ENCODE results near the gene CCDC50. TPM values are rescaled to one million over a fixed set of nuclear protein-coding genes. Genes with fewer than 3 reads are reported as not detected.

The CCDC50 gene
- total RNA-seq, 2 donors from 2014 or later: 29.4 to 35.9 TPM

DNA sequence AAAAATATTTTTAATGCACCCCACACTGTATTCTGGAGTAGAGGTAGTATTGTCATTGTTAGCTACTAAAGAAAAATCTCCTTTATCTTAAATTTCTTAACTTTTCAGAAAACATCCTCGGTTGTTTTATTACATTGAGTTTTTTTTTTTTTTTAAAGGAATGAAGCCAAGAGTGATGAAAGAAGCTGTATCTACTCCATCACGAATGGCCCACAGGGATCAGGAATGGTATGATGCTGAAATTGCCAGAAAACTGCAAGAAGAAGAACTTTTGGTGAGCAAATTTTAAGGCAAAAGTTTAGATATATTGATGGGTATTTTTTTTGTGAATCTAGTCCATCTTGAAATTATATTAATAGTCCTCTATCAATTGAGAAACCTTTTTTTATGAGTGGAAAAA, 50.8 kb downstream of the CCDC50 start:
- Mint-ChIP-seq H3K4me3 (no peak overlapping the region), H3K36me3 (ENCODE audit: insufficient read depth in 2 of 2) (no peaks in the 10 kb centered on the region), H3K9me3 (no peaks in the 10 kb centered on the region), H3K27me3 (ENCODE audit: low read depth) (no peaks in the 10 kb centered on the region), H3K4me1 (ENCODE audit: low read depth) (no peaks in the 10 kb centered on the region), H3K27ac (no peak overlapping the region)
- ATAC-seq (replicated peaks in 1 of 2) (no peak), DNase-seq (no peak)

DNA sequence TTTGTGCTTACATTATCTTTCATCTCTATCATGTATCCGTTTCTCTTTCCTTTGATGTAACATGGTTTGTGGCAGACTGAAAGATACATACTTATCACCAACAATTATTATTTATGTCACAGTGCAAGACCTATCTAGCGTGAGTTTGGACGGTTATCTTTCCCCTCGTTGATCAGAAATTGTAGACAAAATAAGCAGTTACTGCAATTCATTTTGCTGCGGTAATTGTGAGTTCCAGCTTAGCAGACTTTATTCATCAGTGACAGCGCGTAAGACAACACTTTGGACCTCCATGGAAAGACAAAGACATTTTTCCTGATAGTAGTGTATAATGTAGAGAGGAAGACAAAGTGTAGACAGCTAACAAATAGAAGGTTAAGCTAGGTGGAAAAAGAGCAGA, 52.1 kb downstream of the CCDC50 start:
- no peaks in the 10 kb centered on the region for H3K4me1 Mint-ChIP-seq (ENCODE audit: low read depth)
- H3K4me3 Mint-ChIP-seq: no peak overlapping the region
- no peaks in the 10 kb centered on the region for H3K9me3 Mint-ChIP-seq
- no peak for DNase-seq
- no peak for ATAC-seq (replicated peaks in 1 of 2)
- H3K27ac Mint-ChIP-seq: peak overlapping the region; percentile 21
- H3K36me3 Mint-ChIP-seq (ENCODE audit: insufficient read depth in 2 of 2): no peaks in the 10 kb centered on the region
- no peaks in the 10 kb centered on the region for H3K27me3 Mint-ChIP-seq (ENCODE audit: low read depth)

DNA sequence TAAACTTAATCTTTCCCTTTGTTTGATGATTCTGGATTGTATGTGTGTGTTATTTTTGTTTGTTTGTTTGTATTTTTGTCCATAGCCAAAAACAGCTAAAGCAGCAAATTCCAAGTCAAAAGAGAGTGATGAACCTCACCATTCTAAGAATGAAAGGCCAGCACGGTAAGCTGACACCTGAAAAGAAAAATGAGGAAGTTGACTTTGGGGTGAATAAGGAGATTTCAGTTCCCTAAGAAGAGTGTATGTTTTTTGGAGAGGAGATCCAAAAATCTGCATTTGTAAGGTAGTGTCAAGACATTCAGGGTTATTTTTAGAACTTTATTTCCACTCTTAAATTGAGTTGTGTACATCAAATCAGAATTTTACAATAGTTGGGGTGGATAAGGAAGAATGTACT, 53.5 kb downstream of the CCDC50 start:
- Mint-ChIP-seq H3K36me3 (ENCODE audit: insufficient read depth in 2 of 2) (no peaks in the 10 kb centered on the region), H3K4me1 (ENCODE audit: low read depth) (no peaks in the 10 kb centered on the region), H3K9me3 (no peaks in the 10 kb centered on the region), H3K4me3 (no peak overlapping the region), H3K27me3 (ENCODE audit: low read depth) (no peaks in the 10 kb centered on the region), H3K27ac (no peak overlapping the region)
- no peak for ATAC-seq (replicated peaks in 1 of 2)
- no peak for DNase-seq

DNA sequence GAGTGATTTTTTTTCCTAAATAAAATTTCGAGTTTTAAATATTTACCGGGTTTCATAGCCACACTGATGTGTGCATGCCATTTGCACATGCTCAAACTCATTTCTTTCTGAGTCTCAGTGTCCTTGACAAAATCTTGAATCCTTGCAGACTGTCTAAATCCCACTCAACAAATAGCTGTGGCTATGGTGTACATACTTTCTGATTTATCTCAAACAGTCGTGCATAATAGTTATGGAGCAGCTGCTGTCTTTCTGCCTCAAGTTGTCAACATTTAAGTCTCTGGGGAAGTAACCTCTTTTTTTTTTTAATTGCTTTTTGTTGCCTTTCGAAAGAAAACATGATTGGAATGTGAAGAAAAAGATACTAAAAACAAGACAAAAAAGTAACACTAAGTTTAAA, 53.9 kb downstream of the CCDC50 start:
- Mint-ChIP-seq H3K27ac (no peak overlapping the region), H3K4me3 (no peak overlapping the region), H3K27me3 (ENCODE audit: low read depth) (no peaks in the 10 kb centered on the region), H3K36me3 (ENCODE audit: insufficient read depth in 2 of 2) (no peaks in the 10 kb centered on the region), H3K9me3 (no peaks in the 10 kb centered on the region), H3K4me1 (ENCODE audit: low read depth) (no peaks in the 10 kb centered on the region)
- no peak for ATAC-seq (replicated peaks in 1 of 2)
- DNase-seq: no peak

DNA sequence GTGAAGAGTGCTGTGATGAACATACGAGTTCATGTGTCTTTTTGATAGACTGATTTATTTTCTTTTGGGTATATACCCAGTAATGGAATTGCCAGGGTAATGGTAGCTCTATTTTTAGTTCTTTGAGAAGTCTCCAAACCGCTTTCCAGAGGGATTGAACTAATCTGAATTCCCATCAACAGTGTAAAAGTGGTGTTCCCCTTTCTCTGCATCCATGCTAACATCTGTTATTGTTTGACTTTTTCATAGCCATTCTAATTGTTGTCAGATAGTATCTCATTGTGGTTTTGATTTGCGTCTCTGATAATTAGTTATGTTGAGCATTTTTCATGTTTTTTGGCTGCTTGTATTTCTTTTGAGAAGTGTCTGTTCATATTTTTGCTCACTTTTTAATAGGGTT, 55.9 kb downstream of the CCDC50 start:
- no peaks in the 10 kb centered on the region for H3K9me3 Mint-ChIP-seq

DNA sequence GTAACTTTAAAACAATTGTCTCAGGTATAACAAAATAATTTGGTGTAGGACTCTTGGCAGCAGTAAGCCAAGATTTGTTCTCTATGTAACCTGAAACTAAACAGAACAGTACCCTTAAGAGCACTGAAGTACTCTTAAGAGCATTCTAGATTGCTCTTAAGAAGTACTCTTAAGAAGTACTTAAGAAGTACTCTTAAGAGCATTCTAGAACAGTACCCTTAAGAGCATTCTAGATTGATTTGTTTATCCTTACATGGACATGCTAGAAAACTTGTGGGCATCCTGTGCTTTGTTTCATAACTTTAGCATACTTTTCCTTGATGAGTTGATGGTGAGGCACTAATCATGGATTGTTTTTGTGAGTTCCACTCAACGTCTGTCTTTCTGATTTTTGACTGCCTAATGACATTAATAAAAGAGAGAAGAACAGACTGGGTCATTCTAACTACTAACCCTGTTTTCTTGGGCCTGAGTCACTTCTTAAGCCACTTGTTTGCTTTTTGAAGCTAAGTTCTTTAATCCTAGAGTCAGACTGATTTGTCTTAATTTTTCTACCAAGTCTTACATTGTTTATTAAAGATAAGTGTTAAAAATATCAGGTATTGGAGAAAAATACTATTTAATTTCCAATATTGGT, 58.4 kb downstream of the CCDC50 start:
- Mint-ChIP-seq H3K9me3 (no peaks in the 10 kb centered on the region), H3K4me3 (no peak overlapping the region), H3K4me1 (ENCODE audit: low read depth) (no peaks in the 10 kb centered on the region), H3K27me3 (ENCODE audit: low read depth) (no peaks in the 10 kb centered on the region), H3K36me3 (ENCODE audit: insufficient read depth in 2 of 2) (no peaks in the 10 kb centered on the region), H3K27ac (no peak overlapping the region)
- DNase-seq: no peak
- no peak for ATAC-seq (replicated peaks in 1 of 2)

More for the DNA sequence above, 55.9 kb downstream of the CCDC50 start:
- Mint-ChIP-seq H3K27me3 (ENCODE audit: low read depth) (no peaks in the 10 kb centered on the region), H3K4me1 (ENCODE audit: low read depth) (no peaks in the 10 kb centered on the region), H3K4me3 (no peak overlapping the region), H3K27ac (no peak overlapping the region), H3K36me3 (ENCODE audit: insufficient read depth in 2 of 2) (no peaks in the 10 kb centered on the region)
- DNase-seq (no peak), ATAC-seq (replicated peaks in 1 of 2) (no peak)

DNA sequence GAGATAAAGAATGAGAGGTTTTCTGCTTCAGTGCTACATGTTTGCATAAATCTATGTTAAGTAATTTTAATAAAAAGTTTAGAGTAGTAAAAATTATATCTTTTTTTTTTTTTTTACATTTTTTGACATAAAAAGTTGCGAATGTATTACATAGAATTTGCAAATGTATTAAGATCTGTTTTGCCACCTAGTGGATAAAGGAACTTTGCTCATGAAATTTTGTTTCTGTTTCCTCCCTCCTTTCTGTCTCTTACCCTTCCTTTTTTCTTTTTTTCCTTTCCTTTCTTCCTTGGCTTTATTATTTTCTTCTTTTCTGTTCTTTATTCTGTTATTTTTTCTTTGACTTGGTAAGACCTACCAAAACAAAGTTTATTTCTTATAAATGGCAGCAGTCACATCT, 59.6 kb downstream of the CCDC50 start:
- H3K4me3 Mint-ChIP-seq: no peak overlapping the region
- no peaks in the 10 kb centered on the region for H3K27me3 Mint-ChIP-seq (ENCODE audit: low read depth)
- no peak for DNase-seq
- no peaks in the 10 kb centered on the region for H3K4me1 Mint-ChIP-seq (ENCODE audit: low read depth)
- ATAC-seq (replicated peaks in 1 of 2): no peak
- peak overlapping the region; percentile 51 for H3K27ac Mint-ChIP-seq
- no peaks in the 10 kb centered on the region for H3K9me3 Mint-ChIP-seq
- no peaks in the 10 kb centered on the region for H3K36me3 Mint-ChIP-seq (ENCODE audit: insufficient read depth in 2 of 2)

DNA sequence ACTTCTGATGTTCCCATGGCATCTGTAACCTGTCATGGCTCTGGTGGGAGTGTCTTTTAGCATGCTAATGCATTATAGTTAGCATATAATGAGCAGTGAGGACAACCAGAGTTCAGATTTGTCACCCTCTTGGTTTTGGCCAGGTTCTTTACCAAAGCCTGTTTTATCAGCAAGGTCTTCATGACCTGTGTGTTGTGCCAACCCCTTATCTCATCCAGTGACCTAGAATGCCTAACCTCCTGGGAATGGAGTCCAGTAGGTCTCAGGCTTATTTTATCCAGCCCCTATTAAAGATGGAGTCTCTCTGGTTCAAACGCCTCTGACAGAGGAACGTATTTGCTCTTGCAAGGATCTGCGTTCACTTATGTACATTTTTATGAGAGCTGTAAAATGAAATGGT, 61.4 kb downstream of the CCDC50 start:
- Mint-ChIP-seq H3K4me1 (ENCODE audit: low read depth) (no peaks in the 10 kb centered on the region), H3K4me3 (no peak overlapping the region), H3K27me3 (ENCODE audit: low read depth) (no peaks in the 10 kb centered on the region), H3K9me3 (no peaks in the 10 kb centered on the region), H3K36me3 (ENCODE audit: insufficient read depth in 2 of 2) (no peaks in the 10 kb centered on the region), H3K27ac (no peak overlapping the region)
- ATAC-seq (replicated peaks in 1 of 2) (no peak), DNase-seq (no peak)

DNA sequence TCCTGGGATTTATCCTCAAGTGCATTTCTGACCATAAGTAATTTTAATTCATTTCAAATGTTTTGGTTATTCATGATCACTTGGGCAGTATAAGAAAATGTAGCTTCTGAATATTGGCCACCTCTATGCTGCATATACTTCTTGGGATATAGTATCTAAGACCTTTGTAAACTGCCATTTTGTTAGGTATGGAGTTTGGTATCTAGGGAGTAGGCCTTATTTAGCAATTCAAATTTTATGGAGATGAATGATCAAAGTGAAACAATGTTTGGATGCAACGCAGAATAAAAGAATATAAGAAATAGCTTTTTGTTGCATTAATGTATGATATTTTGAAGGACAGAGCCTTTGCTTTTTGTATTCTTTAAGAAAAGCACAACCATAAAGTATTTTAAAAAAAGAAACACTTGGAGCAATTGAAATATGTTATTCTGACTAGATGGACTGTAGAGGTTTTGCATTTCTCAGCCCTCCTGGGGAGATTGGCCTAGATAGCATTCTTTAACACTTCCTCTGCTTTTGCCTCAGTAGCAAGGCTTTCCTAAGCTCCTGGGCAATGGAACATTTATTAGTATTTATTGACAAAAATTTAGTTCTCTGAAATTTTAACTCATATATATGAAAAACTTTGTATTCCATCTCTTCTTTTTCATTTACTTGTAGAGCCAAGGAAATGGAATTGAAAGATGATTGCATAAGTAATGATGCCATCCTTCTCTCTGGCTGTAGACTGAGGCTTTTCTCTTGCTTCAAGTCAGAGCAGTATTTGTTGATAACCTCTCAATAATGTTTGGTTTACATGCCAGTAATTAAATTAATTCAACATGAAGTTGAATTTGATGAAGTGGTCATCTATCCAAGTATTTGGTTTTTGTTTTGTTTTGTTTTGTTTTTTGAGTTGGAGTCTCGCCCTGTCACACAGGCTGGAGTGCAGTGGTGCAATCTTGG, 62.9 kb downstream of the CCDC50 start:
- Mint-ChIP-seq H3K27me3 (ENCODE audit: low read depth) (no peaks in the 10 kb centered on the region), H3K36me3 (ENCODE audit: insufficient read depth in 2 of 2) (no peaks in the 10 kb centered on the region), H3K9me3 (no peaks in the 10 kb centered on the region), H3K4me3 (no peak overlapping the region), H3K27ac (no peak overlapping the region), H3K4me1 (ENCODE audit: low read depth) (no peaks in the 10 kb centered on the region)
- no peak for DNase-seq
- ATAC-seq (replicated peaks in 1 of 2): no peak

DNA sequence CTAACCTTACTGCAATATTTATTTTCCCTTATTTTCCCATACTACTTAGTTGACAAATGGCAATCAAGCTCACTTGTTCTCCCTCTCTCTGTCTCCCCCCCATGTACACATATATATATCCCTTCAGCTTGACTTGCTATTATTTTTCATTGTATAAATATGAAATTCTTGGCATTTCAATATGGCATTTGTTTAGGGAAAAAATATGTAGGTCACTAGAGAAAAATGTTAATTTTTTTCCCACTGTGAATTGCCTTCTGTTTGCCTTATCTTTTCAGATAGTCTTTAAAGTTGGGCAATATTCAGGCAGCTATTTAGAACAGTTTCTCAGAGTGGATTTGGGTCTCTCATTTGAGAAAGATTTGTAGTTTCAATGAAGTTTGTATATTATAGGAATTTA, 64.0 kb downstream of the CCDC50 start:
- ATAC-seq (replicated peaks in 1 of 2): no peak
- Mint-ChIP-seq H3K9me3 (no peaks in the 10 kb centered on the region), H3K4me1 (ENCODE audit: low read depth) (no peaks in the 10 kb centered on the region), H3K27ac (no peak overlapping the region), H3K36me3 (ENCODE audit: insufficient read depth in 2 of 2) (no peaks in the 10 kb centered on the region), H3K27me3 (ENCODE audit: low read depth) (no peaks in the 10 kb centered on the region), H3K4me3 (no peak overlapping the region)
- DNase-seq: no peak

DNA sequence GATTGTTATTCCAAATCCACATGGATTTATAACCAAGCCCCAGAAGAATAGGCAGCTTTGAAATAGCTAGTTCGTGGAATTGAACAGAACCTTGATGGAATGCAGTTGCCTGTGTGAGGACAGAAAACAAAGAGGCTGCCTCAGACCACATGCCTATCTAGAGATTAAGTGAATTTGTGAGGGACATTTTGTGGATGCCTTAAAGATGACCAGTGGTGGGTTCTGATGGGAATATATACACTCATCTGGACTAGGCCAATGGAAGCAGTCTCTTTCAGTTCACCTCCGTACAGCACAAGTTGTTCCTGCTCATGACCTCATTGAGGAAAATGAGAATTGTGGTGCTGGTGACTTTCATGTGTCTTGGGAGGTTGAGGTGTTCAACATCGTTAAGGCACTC, 68.6 kb downstream of the CCDC50 start:
- H3K27ac Mint-ChIP-seq: no peak overlapping the region
- no peak for ATAC-seq (replicated peaks in 1 of 2)
- no peaks in the 10 kb centered on the region for H3K36me3 Mint-ChIP-seq (ENCODE audit: insufficient read depth in 2 of 2)
- H3K4me3 Mint-ChIP-seq: no peak overlapping the region
- H3K9me3 Mint-ChIP-seq: peaks cover 0 to 2% of the 10 kb centered on the region in 2 donors
- no peaks in the 10 kb centered on the region for H3K27me3 Mint-ChIP-seq (ENCODE audit: low read depth)
- no peak for DNase-seq
- no peaks in the 10 kb centered on the region for H3K4me1 Mint-ChIP-seq (ENCODE audit: low read depth)

DNA sequence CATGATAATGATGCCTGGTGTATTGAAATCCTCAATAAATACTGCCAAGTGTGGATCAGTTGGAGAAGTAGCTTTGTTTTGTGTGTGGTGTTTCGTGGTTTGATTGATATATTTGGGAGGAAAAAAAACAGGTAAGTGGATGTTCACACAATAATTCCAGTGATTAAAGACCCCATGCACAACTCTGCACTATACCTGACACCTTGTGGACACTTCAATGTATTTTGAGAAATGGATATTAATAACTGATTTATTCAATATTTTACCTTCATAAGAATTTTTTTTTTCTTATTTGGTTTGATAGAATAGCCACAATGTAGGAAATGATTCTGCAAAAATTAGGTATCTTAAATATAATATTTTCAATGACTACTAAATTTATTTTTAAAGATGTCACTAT, 69.4 kb downstream of the CCDC50 start:
- Mint-ChIP-seq H3K36me3 (ENCODE audit: insufficient read depth in 2 of 2) (no peaks in the 10 kb centered on the region), H3K27me3 (ENCODE audit: low read depth) (no peaks in the 10 kb centered on the region), H3K9me3 (peaks cover 0 to 2% of the 10 kb centered on the region in 2 donors), H3K4me3 (no peak overlapping the region), H3K27ac (no peak overlapping the region), H3K4me1 (ENCODE audit: low read depth) (no peaks in the 10 kb centered on the region)
- DNase-seq (no peak), ATAC-seq (replicated peaks in 1 of 2) (no peak)

DNA sequence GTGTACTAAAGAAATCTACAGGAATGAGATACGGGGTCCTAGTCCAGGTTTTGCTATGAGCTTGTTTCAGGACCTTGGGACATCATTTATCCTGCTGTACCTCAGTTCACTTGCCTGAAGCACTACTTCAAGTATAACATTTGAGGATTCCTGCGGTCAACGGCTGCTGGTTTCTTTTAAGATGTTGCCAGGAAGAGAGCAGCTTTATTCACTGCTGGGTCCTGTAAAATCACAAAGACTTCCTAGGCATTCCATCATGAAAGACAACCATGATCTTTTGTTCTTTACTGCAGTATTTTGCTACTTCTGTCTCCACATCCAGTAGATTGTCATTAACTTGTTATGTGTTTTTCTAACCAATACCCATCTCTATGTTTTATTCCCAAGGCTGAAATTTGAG, 70.7 kb downstream of the CCDC50 start:
- H3K27ac Mint-ChIP-seq: no peak overlapping the region
- H3K9me3 Mint-ChIP-seq: peaks cover 0 to 2% of the 10 kb centered on the region in 2 donors
- DNase-seq (no peak), ATAC-seq (replicated peaks in 1 of 2) (no peak)
- H3K27me3 Mint-ChIP-seq (ENCODE audit: low read depth): no peaks in the 10 kb centered on the region
- no peak overlapping the region for H3K4me3 Mint-ChIP-seq
- H3K36me3 Mint-ChIP-seq (ENCODE audit: insufficient read depth in 2 of 2): no peaks in the 10 kb centered on the region
- no peaks in the 10 kb centered on the region for H3K4me1 Mint-ChIP-seq (ENCODE audit: low read depth)
